T-helper 1 cell treated with Interleukin-12 subunit alpha and Interleukin-12 subunit beta and Interleukin-4 antibody, amounts not matched to agents 30 μg/mL and 1 μg/mL, for 36 hours (primary cell): ENCODE results near the gene EIF3K.

Source experiments
- H3K27ac Mint-ChIP-seq: one replicate; pipeline ENCODE4 v1.8.0; 2021; ENCODE audit warnings: mild to moderate bottlenecking, mixed read lengths
- H3K27me3 Mint-ChIP-seq: one replicate; pipeline ENCODE4 v1.8.0; 2021; ENCODE audit warnings: low read depth, mixed read lengths
- H3K36me3 Mint-ChIP-seq: one replicate; pipeline ENCODE4 v1.8.0; 2021; ENCODE audit warnings: low read depth, mixed read lengths
- H3K4me1 Mint-ChIP-seq: one replicate; pipeline ENCODE4 v1.8.0; 2021; ENCODE audit warnings: low read depth, mixed read lengths
- H3K4me3 Mint-ChIP-seq: one replicate; pipeline ENCODE4 v1.8.0; 2021; ENCODE audit warnings: mild to moderate bottlenecking, moderate library complexity, mixed read lengths
- H3K9me3 Mint-ChIP-seq: one replicate; pipeline ENCODE4 v1.8.0; 2021; ENCODE audit warnings: mixed read lengths

The EIF3K gene

DNA sequence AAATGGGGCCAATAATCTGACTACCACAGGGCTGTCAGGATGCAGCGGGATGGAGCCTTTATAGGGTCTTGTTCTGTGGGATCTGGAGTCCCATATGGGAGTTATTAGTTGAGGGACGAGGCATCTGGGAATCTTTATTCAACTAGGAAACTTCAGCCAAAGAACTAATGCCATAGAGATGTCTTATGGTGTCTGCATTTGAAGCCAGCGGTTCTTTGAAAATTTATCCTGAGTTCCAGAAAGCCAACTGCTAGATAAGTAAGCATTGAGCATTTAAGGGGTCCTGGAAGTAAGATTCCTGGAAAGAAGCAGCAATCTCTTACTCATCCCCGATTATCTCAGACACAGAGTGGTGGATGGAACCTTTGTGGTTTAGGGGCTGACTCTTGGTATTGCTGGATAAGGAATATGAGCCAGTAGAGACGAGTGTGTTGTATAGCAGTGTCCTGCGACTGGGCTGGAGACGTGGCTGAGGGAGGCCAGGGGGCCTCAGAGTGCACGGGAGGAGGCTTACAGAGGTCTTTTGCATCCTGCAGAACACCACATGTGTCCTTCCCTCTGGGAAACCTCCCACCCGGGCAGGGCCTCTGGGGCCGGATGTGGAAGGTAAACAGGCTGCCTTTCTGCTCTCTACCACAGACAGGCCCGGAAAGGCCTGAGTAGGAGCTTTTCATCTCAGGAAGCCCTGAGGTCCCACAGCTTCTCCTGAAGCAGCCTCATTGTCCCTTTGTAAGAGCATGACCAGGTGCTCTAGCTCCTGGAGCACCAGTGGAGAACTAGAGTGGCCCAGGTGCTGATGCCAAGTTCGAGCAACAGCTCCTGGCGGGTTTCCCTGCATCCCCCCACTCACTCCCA, 57.3 kb downstream of the EIF3K start:
- Mint-ChIP-seq H3K9me3 (no peaks in the 10 kb centered on the region), H3K4me1 (peaks cover 63% of the 10 kb centered on the region), H3K27ac (peak overlapping the region; percentile 24), H3K27me3 (no peaks in the 10 kb centered on the region), H3K4me3 (no peak overlapping the region), H3K36me3 (peaks cover 27% of the 10 kb centered on the region)

GRCh38 chr19:38676878-38677646, 58.1 kb downstream of the EIF3K start:
- Mint-ChIP-seq H3K4me3 (peak overlapping the region; percentile 8), H3K4me1 (peaks cover 66% of the 10 kb centered on the region), H3K27me3 (no peaks in the 10 kb centered on the region), H3K9me3 (no peaks in the 10 kb centered on the region), H3K36me3 (peaks cover 30% of the 10 kb centered on the region), H3K27ac (peak overlapping the region; percentile 31)

GRCh38 chr19:38678217-38678890, 59.4 kb downstream of the EIF3K start:
- Mint-ChIP-seq H3K4me3 (no peak overlapping the region), H3K4me1 (peaks cover 77% of the 10 kb centered on the region), H3K9me3 (peaks cover 4% of the 10 kb centered on the region), H3K27ac (no peak overlapping the region), H3K27me3 (no peaks in the 10 kb centered on the region), H3K36me3 (peaks cover 40% of the 10 kb centered on the region)

GRCh38 chr19:38678891-38679494, 60.0 kb downstream of the EIF3K start:
- Mint-ChIP-seq H3K4me3 (no peak overlapping the region), H3K4me1 (peaks cover 82% of the 10 kb centered on the region), H3K27me3 (no peaks in the 10 kb centered on the region), H3K9me3 (peaks cover 4% of the 10 kb centered on the region), H3K36me3 (peaks cover 44% of the 10 kb centered on the region), H3K27ac (peak overlapping the region; percentile 7)

DNA sequence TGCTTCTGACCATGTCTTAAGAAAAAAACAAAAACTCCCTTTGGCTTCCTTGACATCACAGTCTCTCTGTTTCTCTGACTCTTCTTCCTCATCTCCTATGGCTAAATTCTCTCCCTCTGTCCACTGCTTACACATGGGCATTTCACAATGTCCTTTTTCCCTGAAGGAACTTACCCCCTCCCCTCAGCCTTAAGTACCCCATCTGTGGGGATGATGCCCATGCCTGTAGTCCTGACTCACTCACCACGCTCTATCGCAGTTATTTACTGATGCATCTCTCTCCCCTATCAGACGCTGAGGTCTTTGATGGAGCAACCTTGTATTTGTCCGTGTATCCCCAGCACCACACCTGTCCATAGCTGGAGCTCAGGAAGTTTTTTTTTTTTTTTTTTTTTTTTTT, 60.9 kb downstream of the EIF3K start:
- Mint-ChIP-seq H3K4me1 (peaks cover 82% of the 10 kb centered on the region), H3K4me3 (no peak overlapping the region), H3K9me3 (peaks cover 4% of the 10 kb centered on the region), H3K27ac (peak overlapping the region; percentile 53), H3K27me3 (no peaks in the 10 kb centered on the region), H3K36me3 (peaks cover 42% of the 10 kb centered on the region)

DNA sequence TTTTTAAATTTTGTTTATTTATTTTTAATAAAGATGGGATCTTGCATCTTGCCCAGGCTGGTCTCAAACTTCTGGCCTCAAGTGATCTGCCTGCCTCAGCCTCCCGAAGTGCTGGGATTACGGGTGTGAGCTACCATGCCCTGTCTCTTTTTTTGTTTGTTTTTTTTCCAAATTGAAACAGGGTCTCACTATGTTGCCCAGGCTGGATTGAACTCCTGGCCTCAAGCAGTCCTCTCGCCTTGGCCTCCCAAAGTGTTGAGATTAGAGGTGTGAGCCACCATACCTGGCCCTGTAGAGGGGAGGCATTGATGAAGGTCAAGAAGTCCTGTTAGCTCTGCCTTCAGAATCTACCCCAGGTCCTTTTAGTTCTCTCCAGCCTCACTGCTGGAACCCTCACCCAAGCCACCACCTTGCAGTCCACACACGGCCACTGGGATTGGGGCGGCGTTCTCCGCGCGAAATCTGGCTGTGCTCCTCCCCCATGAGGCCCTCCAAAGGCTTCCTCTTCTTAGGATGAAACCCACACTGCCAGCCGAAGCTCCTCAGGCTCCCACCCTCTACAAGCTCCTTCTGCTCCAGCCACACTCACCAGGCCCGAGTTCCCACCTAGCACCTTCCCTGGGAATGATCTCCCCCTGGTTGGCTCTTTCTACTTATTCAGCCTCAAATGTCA, 63.3 kb downstream of the EIF3K start:
- peaks cover 4% of the 10 kb centered on the region for H3K9me3 Mint-ChIP-seq
- peak overlapping the region; percentile 81 for H3K27ac Mint-ChIP-seq
- H3K4me3 Mint-ChIP-seq, result peak overlapping the region; percentile 21
- H3K27me3 Mint-ChIP-seq, result no peaks in the 10 kb centered on the region
- peaks cover 79% of the 10 kb centered on the region for H3K4me1 Mint-ChIP-seq
- peaks cover 38% of the 10 kb centered on the region for H3K36me3 Mint-ChIP-seq

GRCh38 chr19:38682872-38683392, 63.9 kb downstream of the EIF3K start:
- Mint-ChIP-seq H3K27me3 (no peaks in the 10 kb centered on the region), H3K9me3 (peaks cover 4% of the 10 kb centered on the region), H3K36me3 (peaks cover 32% of the 10 kb centered on the region), H3K4me3 (peak overlapping the region; percentile 21), H3K27ac (peak overlapping the region; percentile 81), H3K4me1 (peaks cover 79% of the 10 kb centered on the region)

DNA sequence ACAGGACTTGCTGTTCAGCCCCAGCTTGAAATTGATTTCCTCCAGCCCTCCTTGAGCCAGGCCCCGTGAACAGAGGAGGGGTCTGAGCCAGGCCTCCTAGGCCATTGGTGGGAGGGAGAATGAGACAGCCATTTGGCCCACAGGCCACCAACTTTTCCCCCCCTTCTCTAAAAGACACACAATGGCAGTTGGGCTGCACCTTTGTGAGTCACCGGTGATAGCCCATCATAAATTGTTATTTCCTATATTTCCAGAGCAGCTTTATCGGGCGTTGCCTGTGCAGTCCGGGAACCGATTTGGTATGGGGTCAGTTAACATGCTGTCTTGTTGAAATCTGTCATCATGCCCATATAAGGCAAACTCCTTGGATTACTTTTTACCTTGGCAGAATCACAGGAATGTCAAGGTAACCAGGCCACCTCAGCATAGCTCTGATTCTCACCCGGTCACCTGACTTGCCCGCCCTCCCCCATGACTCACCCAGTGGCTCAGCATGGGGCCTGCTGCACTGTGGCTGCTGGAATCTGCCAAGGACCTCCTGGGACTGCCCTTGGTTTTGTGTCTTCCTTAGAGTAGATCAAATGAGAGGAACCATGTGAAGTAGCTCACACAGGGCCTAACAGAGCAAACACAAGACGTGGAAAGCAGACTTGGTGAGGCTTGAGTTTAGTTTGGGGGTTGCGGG, 64.5 kb downstream of the EIF3K start:
- H3K27me3 Mint-ChIP-seq, result no peaks in the 10 kb centered on the region
- H3K9me3 Mint-ChIP-seq, result peaks cover 4% of the 10 kb centered on the region
- H3K4me3 Mint-ChIP-seq, result peak overlapping the region; percentile 11
- peak overlapping the region; percentile 81 for H3K27ac Mint-ChIP-seq
- peaks cover 74% of the 10 kb centered on the region for H3K4me1 Mint-ChIP-seq
- peaks cover 30% of the 10 kb centered on the region for H3K36me3 Mint-ChIP-seq

- no peak overlapping the region for H3K4me3 Mint-ChIP-seq
- peak overlapping the region; percentile 81 for H3K27ac Mint-ChIP-seq
- H3K27me3 Mint-ChIP-seq, result no peaks in the 10 kb centered on the region
- H3K9me3 Mint-ChIP-seq, result peaks cover 4% of the 10 kb centered on the region
- H3K36me3 Mint-ChIP-seq, result peaks cover 30% of the 10 kb centered on the region
- peaks cover 73% of the 10 kb centered on the region for H3K4me1 Mint-ChIP-seq
Observed at GRCh38 chr19:38684078-38684861, 65.3 kb downstream of the EIF3K start.

- H3K9me3 Mint-ChIP-seq, result peaks cover 4% of the 10 kb centered on the region
- H3K36me3 Mint-ChIP-seq, result peaks cover 30% of the 10 kb centered on the region
- no peaks in the 10 kb centered on the region for H3K27me3 Mint-ChIP-seq
- peak overlapping the region; percentile 88 for H3K27ac Mint-ChIP-seq
- H3K4me1 Mint-ChIP-seq, result peaks cover 68% of the 10 kb centered on the region
- no peak overlapping the region for H3K4me3 Mint-ChIP-seq
Observed at GRCh38 chr19:38684862-38685665, 66.1 kb downstream of the EIF3K start.

DNA sequence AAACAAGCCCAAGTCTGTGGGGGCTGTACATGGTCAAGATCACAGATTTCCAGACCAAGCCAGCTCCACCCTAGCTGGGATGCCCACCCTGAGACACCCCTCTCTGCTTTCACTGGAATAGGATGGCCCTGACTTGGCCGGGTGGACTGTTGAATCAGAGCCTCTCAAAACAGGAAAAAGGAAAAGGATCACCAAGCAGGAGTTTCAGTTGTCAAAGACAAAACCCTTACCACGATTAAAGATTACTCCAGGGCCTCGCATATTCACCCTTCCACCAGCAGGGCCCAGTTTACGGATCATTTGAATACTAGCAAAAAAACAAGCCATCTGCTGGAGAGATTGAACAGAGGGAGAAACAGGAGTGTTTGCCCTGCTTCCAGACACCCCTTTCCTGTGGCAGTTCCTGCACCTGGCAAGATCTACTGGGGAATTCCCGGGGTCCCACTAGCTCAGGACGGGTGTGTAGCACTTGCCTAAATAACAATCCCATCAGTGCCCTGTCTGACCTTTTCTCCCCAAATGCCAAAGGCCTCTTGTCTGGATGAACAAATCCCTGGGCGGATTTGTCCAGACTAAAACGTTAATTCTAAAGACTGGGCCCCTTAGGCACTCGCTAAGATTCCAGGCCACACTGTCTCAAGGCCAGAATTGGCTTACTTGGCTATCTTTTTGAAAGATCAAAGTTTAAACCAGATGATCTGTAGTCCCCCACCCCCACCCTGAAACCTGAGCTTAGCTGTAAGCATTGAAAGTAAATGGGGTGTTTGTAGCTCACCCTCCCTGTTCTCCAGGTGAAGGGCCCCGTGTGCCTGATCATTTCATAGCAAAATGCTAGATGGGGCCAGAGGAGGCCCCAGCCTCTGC, 66.9 kb downstream of the EIF3K start:
- H3K9me3 Mint-ChIP-seq, result peaks cover 4% of the 10 kb centered on the region
- peaks cover 67% of the 10 kb centered on the region for H3K4me1 Mint-ChIP-seq
- H3K27ac Mint-ChIP-seq, result peak overlapping the region; percentile 88
- peaks cover 28% of the 10 kb centered on the region for H3K36me3 Mint-ChIP-seq
- H3K4me3 Mint-ChIP-seq, result peak overlapping the region; percentile 17
- H3K27me3 Mint-ChIP-seq, result no peaks in the 10 kb centered on the region
